Measurements from ENCODE around the gene FTSJ3.

FTSJ3 gene

DNA sequence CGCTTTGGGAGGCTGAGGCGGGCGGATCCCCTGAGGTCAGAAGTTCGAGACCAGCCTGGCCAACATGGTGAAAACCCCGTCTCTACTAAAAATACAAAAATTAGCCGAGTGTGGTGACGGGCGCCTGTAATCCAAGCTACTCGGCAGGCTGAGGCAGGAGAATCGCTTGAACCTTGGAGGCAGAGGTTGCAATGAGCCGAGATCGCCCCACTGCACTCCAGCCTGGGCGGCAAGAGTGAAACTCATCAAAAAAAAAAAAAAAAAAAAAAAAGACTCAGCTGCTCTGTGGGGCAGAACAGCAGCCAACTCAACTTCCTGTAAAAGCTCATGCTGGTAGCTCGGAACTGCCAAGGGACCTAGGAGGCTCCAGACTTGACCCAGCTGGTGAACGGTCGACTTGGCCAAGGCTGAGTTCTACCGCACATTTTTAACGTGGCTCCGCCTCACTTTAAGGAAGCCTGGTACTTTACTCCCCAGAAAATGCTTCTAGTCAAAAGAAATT lies 16.0 kb upstream of the FTSJ3 start (continued):
- TF ChIP-seq ZBTB48 (tag by site-specific recombination; IDR thresholded peaks at IDR 0.05) (0 out of 2 replicates have a peak, but pooled peaks have one; percentile 22), ZNF843 (tag by site-specific recombination; IDR thresholded peaks at IDR 0.05) (peak; percentile 40)
- TF ChIP-seq, protein P1, sequence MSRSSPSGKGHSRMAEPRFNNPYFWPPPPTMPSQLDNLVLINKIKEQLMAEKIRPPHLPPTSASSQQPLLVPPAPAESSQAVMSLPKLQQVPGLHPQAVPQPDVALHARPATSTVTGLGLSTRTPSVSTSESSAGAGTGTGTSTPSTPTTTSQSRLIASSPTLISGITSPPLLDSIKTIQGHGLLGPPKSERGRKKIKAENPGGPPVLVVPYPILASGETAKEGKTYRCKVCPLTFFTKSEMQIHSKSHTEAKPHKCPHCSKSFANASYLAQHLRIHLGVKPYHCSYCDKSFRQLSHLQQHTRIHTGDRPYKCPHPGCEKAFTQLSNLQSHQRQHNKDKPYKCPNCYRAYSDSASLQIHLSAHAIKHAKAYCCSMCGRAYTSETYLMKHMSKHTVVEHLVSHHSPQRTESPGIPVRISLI (tag by site-specific recombination; IDR thresholded peaks at IDR 0.05): peak; percentile 93

DNA sequence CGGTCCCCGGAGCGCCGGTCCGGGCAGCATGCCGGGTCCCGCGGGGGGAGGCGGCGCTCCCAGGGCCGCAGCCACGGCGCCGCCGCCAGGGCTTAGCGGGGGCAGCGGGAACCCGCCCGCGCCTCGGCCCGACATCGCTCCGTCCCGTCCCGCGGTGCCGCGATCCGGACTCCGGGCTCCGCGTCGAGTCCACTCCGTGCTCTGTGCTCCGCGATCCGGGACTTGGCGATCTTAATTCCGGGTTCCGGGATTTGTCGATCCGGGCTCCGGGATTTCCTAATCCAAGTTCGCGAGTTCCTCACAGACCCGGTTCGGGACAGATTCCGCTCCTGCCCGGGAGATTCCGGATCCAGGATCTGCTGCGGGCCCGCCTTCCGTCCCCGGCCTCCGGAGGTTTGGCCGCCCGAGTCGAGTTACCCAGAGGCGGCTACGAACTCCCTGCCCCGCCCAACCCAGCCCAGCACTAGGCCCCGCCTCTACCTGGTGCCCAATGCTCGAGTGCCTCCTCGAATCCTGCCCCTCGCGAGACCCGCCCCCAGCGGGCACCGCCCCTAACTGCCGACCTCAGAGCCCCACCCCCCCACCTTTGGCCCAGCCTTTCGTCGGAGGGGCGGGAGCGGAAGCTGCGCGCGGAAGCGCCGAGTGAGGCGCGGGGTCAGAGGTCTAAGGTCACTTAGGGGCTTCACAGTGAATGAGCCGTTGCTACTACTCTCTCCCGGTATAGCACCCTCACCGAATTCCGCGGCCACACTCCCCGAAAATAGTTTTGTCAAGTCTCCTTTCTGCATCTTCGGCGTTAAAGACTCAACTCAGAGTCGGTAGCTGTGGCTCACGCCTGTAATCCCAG lies 15.3 kb upstream of the FTSJ3 start, which contains the start of gene SMARCD2:
TSS of gene SMARCD2 (minus strand) at position 146 of the 847 bp plus-strand sequence. CDS start at position 135, 11 bp downstream.
- CTCF ChIA-PET: interaction anchor here (0.6 to 9.5 kb wide), 5 partner anchors 8 to 23 kb away, joined by 3 to 62 read pairs (median 8); no protein-coding TSS in a partner anchor
- Histone ChIP-seq H3K36me3 (ENCODE audit: control insufficient read depth in 2 of 2, insufficient read depth in 1 of 2, low read length in 2 of 2) (peaks cover 3 to 8% of the 10 kb centered on the region in 2 experiments; a peak in 2 of 3 replicates), H3K9me3 (ENCODE audit: control insufficient read depth, insufficient read depth, low read depth, low read length) (no peaks in the 10 kb centered on the region), H3K4me3 (ENCODE audit: low read depth, low read length) (peak within 1 kb of the TSS; percentile 93), H3K4me1 (ENCODE audit: control insufficient read depth, insufficient read depth, low read length) (peaks cover 20% of the 10 kb centered on the region), H3K27ac (ENCODE audit: extremely low read depth, low read depth, low read length) (peak within 1 kb of the TSS; percentile 97)
- POLR2A ChIA-PET: interaction anchor here (0.6 to 6.5 kb wide), 15 partner anchors 9 to 1312 kb away, joined by 3 to 65 read pairs (median 4); partner anchors contain the start of genes CCDC47, DDX42, FTSJ3 and MAP3K3
- TF ChIP-seq ZNF354C (tag by site-specific recombination; IDR thresholded peaks at IDR 0.05; ENCODE audit: borderline replicate concordance, low read depth) (no peak), ZNF777 (tag by site-specific recombination; IDR thresholded peaks at IDR 0.05; ENCODE audit: borderline replicate concordance) (no peak), ZFP69B (tag by site-specific recombination; IDR thresholded peaks at IDR 0.05) (peak; percentile 96), ZNF624 (tag by site-specific recombination; IDR thresholded peaks at IDR 0.05) (no peak), ZSCAN23 (tag by site-specific recombination; IDR thresholded peaks at IDR 0.05) (peak; percentile 98), ZNF138 (tag by site-specific recombination; IDR thresholded peaks at IDR 0.05; ENCODE audit: borderline replicate concordance) (no peak), ZNF785 (tag by site-specific recombination; IDR thresholded peaks at IDR 0.05) (peak; percentile 97), YY2 (tag by site-specific recombination; IDR thresholded peaks at IDR 0.05) (peak; percentile 14), ZNF629 (tag by site-specific recombination; IDR thresholded peaks at IDR 0.05) (peak; percentile 92), ZNF792 (tag by site-specific recombination; IDR thresholded peaks at IDR 0.05) (0 out of 2 replicates have a peak, but pooled peaks have one; percentile 45), ZNF391 (tag by site-specific recombination; IDR thresholded peaks at IDR 0.05; ENCODE audit: borderline replicate concordance, low read depth) (peak; percentile 99), ZNF132 (tag by site-specific recombination; IDR thresholded peaks at IDR 0.05; ENCODE audit: borderline replicate concordance) (no peak), HOXA7 (CRISPR knock-in tag; IDR thresholded peaks at IDR 0.05; ENCODE audit: borderline replicate concordance) (no peak), OSR2 (tag by site-specific recombination; IDR thresholded peaks at IDR 0.05) (no peak), GLIS1 (tag by site-specific recombination; IDR thresholded peaks at IDR 0.05) (peak; percentile 62; the same call in 1 of the 2 replicates)
- TF ChIP-seq, protein P2, sequence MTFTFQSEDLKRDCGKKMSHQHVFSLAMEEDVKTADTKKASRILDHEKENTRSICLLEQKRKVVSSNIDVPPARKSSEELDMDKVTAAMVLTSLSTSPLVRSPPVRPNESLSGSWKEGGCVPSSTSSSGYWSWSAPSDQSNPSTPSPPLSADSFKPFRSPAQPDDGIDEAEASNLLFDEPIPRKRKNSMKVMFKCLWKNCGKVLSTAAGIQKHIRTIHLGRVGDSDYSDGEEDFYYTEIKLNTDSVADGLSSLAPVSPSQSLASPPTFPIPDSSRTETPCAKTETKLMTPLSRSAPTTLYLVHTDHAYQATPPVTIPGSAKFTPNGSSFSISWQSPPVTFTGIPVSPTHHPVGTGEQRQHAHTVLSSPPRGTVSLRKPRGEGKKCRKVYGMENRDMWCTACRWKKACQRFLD (tag by site-specific recombination; IDR thresholded peaks at IDR 0.05): no peak
- TF ChIP-seq, protein P3, sequence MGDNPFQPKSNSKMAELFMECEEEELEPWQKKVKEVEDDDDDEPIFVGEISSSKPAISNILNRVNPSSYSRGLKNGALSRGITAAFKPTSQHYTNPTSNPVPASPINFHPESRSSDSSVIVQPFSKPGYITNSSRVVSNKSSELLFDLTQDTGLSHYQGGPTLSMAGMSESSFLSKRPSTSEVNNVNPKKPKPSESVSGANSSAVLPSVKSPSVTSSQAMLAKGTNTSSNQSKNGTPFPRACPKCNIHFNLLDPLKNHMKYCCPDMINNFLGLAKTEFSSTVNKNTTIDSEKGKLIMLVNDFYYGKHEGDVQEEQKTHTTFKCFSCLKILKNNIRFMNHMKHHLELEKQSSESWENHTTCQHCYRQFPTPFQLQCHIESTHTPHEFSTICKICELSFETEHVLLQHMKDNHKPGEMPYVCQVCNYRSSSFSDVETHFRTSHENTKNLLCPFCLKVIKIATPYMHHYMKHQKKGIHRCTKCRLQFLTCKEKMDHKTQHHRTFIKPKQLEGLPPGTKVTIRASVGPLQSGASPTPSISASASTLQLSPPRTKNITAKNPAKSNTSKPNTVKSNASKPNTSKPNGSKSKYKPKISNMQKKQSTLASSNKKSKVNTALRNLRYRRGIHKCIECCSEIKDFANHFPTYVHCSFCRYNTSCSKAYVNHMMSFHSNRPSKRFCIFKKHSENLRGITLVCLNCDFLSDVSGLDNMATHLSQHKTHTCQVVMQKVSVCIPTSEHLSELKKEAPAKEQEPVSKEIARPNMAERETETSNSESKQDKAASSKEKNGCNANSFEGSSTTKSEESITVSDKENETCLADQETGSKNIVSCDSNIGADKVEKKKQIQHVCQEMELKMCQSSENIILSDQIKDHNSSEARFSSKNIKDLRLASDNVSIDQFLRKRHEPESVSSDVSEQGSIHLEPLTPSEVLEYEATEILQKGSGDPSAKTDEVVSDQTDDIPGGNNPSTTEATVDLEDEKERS (tag by site-specific recombination; IDR thresholded peaks at IDR 0.05): peak; percentile 95
- TF ChIP-seq, protein P4, sequence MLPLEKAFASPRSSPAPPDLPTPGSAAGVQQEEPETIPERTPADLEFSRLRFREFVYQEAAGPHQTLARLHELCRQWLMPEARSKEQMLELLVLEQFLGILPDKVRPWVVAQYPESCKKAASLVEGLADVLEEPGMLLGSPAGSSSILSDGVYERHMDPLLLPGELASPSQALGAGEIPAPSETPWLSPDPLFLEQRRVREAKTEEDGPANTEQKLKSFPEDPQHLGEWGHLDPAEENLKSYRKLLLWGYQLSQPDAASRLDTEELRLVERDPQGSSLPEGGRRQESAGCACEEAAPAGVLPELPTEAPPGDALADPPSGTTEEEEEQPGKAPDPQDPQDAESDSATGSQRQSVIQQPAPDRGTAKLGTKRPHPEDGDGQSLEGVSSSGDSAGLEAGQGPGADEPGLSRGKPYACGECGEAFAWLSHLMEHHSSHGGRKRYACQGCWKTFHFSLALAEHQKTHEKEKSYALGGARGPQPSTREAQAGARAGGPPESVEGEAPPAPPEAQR (tag by site-specific recombination; IDR thresholded peaks at IDR 0.05): peak; percentile 99
- TF ChIP-seq, protein P5, sequence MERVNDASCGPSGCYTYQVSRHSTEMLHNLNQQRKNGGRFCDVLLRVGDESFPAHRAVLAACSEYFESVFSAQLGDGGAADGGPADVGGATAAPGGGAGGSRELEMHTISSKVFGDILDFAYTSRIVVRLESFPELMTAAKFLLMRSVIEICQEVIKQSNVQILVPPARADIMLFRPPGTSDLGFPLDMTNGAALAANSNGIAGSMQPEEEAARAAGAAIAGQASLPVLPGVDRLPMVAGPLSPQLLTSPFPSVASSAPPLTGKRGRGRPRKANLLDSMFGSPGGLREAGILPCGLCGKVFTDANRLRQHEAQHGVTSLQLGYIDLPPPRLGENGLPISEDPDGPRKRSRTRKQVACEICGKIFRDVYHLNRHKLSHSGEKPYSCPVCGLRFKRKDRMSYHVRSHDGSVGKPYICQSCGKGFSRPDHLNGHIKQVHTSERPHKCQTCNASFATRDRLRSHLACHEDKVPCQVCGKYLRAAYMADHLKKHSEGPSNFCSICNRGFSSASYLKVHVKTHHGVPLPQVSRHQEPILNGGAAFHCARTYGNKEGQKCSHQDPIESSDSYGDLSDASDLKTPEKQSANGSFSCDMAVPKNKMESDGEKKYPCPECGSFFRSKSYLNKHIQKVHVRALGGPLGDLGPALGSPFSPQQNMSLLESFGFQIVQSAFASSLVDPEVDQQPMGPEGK (tag by site-specific recombination; IDR thresholded peaks at IDR 0.05): peak; percentile 84
- TF ChIP-seq, protein P6, sequence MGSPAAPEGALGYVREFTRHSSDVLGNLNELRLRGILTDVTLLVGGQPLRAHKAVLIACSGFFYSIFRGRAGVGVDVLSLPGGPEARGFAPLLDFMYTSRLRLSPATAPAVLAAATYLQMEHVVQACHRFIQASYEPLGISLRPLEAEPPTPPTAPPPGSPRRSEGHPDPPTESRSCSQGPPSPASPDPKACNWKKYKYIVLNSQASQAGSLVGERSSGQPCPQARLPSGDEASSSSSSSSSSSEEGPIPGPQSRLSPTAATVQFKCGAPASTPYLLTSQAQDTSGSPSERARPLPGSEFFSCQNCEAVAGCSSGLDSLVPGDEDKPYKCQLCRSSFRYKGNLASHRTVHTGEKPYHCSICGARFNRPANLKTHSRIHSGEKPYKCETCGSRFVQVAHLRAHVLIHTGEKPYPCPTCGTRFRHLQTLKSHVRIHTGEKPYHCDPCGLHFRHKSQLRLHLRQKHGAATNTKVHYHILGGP (tag by site-specific recombination; IDR thresholded peaks at IDR 0.05): no peak

Measured in HEK293 (cell line).